ENCODE results near the gene TENM3.
"Not testable (repeated sequence)": the region's sequence is repeated elsewhere in the genome, so short reads cannot be mapped to it uniquely, and the experiment has no call there.

TENM3 gene

DNA sequence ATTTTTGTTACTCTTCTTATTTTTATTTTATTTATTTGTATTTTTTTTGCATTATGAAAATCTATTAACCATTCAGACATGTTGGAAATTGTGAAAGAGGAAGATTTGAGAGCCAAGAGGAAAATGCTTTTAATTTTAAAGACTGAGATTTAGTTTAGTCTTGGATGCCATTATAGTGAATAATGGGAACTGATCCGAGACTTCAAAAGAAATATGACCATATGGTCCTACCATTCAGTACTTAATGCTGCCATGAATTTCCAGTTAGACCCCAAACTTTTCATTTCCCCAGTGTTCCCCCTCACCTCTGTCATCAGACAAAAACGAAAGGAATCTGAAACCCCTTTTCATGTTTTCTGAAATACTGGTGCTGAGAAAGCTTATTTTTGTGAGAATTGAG is 95.5 kb downstream of the TENM3 start:
- DNase-seq (ENCODE audit: low spot score), result no peak

DNA sequence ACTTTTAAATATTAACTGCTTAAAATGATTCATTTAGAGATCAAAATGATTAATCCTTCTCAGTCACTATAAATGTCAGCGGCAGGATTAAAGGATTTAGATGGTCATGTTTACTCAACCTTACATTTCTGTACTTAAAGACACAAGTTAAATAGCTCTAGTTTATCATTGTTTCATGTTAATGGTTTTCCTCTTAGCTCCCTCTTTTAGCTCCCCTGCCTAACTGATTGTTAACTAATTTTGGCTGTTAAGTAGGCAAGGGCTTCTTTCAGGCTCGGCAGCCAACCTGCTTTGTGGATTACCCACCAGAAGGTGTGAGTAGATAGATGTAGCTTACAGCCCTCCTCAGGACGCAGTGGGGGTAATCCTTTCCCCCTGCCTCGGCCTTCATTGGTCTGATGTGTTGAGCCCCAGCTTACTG is 96.0 kb downstream of the TENM3 start:
- no peak for DNase-seq (ENCODE audit: low spot score)

- no peak for DNase-seq (ENCODE audit: low spot score)
Measured at GRCh38 chr4:182343453-182343852, 100.3 kb downstream of the TENM3 start.

DNA sequence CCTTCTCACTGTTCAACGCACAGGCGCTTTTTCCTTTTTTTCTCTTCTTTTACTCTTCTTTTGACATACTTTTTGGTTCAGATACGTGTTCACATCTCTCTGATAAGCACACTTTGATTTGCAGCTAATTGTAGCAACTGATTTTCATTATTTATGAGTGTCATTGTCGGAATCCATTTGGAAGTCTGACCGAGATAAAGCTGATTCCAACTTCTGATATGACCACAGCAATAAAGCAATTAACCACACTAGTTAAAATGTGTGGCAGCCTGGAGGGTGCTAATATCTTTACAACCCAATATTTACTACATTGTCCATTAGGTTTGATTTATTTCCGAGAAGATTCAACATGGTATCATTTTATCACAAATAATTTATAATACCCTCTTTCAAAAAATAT is 101.8 kb downstream of the TENM3 start:
- no peak for DNase-seq (ENCODE audit: low spot score)

DNA sequence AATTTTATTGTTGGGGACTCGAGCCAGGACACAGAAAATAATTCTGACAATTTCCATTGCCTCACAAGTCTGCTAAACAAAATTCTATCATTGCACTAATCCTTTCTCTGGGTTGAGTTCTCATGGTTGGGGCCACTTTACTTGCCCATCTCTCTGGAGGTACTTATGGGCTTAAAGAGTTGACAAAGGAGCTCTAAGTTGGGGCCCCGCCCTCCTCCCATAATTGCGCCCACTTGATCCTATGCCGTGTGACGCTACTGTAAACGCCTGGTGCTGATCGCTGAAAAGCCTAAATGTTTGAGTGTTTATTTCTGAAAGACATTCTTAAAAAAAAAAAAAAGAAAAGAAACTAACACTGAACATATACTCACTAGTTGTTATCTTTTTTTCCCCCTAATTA is 103.0 kb downstream of the TENM3 start:
- DNase-seq (ENCODE audit: low spot score), result no peak

DNA sequence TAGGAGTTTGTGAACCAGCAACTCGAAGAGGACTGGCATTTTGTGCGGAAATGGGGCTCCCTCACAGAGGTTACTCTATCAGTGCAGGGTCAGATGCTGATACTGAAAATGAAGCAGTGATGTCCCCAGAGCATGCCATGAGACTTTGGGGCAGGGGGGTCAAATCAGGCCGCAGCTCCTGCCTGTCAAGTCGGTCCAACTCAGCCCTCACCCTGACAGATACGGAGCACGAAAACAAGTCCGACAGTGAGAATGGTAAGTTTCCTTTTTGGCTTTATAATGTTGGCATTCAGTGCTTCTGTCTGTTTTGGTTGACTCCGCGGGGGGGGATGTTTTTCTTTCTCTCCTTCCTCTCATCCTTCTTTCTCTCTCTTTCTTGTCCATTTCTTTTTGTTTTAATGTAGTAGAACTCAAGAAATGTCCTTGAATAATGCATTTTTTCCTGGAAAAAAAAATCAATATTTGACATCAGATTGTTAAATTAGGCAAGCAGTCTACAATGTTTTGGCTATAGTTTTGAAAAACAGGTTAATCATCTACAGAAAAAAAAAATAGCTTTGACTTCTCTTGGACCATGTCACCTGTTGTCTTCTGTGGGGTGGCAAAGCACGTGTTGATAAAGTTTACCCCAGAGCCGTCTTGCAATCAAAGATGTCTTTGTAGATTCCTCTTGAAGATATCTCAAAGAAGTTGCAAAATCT is 103.6 kb downstream of the TENM3 start:
- DNase-seq (ENCODE audit: low spot score), result no peak

- no peak for DNase-seq (ENCODE audit: low spot score)
Measured at GRCh38 chr4:182348779-182349326, 105.7 kb downstream of the TENM3 start.

DNA sequence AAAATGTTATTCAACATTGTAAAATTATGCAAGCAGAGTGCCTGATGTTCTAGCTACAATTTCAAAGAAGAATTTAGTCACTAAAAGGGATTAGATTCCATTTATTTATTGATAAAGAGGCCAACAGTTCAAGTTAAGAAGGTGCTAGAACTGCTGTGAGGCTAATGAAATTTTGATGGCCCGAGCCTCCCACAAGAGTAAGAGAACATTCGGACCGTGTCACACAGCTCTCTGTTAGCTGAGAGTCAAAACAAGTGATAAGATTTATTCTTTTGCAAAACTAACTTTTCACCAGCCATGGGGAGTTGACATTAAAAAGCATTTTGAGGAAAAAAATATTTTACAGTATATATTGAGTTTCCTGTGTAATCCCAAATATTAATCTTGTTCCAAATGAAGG is 106.8 kb downstream of the TENM3 start:
- no peak for DNase-seq (ENCODE audit: low spot score)

GRCh38 chr4:182351485-182351884 is 108.3 kb downstream of the TENM3 start:
- DNase-seq (ENCODE audit: low spot score), result no peak

- no peak for DNase-seq (ENCODE audit: low spot score)
Measured at GRCh38 chr4:182354106-182354505, 110.9 kb downstream of the TENM3 start.

DNA sequence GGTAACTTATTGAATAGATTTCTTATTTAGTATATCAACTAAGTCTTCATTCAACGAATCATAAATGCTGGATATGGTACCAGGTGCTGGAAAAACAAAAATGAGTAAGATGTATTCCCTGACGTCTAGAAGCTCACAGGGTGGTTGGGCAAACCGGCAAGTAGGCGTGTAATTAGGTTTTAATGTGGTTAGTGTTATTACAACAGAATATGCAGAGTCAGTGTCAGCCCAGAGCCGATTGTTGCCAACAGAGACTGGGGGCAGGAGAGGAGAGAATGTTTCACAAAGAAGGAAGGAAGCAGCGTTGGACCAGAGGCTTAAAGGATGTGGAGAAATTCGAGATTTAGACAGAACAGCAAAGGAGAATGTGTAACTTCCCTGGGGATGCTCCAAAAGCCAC is 111.7 kb downstream of the TENM3 start:
- DNase-seq (ENCODE audit: low spot score), result no peak

DNA sequence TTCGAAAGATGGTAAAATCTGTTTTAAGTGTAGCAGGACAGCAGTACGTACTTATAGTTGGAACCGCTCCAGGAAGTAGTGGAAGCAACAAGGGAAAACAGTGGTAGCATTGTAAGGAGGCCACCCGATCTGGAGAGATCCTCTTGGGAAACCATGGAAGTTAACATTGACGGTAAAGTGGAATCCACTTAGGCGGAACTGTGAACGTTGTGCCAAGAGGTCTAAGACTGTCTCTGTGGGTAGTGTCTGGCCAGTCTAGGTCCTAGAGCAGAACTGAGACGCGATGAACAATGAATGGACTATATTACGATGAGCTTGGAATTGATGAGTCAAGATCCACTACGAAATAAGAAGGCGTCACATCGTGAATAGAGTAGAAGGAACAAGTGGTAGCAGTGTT is 124.0 kb downstream of the TENM3 start:
- DNase-seq (ENCODE audit: low spot score), result no peak

GRCh38 chr4:182369211-182369610 is 126.0 kb downstream of the TENM3 start:
- DNase-seq (ENCODE audit: low spot score), result no peak

- no peak for DNase-seq (ENCODE audit: low spot score)
Measured at GRCh38 chr4:182370491-182370890, 127.3 kb downstream of the TENM3 start.

- no peak for DNase-seq (ENCODE audit: low spot score)
Measured at GRCh38 chr4:182380771-182381181, 137.6 kb downstream of the TENM3 start.

- no peak for DNase-seq (ENCODE audit: low spot score)
Measured at GRCh38 chr4:182382941-182383340, 139.7 kb downstream of the TENM3 start.

DNA sequence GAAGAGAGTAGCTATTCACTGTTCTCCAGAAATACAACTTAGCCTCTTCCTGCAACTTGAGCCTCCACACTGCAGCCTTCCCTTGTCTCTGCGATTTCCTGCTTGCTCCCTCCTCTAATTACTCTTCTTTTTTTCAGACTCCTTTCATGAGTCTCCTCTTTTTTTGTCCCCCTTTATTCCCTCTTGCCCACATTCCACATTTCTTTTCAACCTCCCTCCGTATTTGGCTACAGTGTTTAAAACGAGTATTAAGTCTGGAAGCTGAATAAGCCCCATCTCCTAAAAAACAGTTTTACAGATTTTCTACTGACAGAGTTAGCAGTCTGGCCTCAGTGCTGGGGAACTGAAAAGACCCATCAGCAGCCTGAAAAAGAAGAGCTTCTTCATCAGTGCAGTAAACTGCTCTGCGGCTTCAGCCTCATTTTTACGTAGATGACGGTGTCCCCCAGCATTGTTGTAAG is 141.5 kb downstream of the TENM3 start:
- DNase-seq (ENCODE audit: low spot score), result no peak

GRCh38 chr4:182385897-182386296 is 142.7 kb downstream of the TENM3 start:
- no peak for DNase-seq (ENCODE audit: low spot score)

- not testable (repeated sequence) for DNase-seq (ENCODE audit: low spot score)
Measured at GRCh38 chr4:182386576-182386975, 143.4 kb downstream of the TENM3 start.

- no peak for DNase-seq (ENCODE audit: low spot score)
Measured at GRCh38 chr4:182391111-182391684, 148.0 kb downstream of the TENM3 start.

DNA sequence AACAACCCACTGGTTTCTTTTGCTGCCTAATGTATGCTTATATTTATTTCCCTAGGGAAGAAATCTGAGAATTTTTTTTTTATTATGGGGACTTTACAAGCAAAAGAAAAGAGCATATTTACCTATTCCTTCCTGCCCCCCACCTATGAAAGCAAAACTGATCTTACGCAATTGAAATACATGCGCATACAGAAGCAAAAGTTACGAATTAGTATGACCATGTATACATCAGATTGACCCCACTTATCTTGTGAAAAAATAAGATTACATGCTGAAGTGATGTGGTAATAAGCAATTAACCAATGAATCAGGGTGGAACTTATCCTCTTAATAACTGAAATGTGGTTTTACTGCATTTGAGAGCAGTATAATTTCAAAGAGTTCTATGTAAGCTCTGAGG is 151.0 kb downstream of the TENM3 start:
- no peak for DNase-seq (ENCODE audit: low spot score)

DNA sequence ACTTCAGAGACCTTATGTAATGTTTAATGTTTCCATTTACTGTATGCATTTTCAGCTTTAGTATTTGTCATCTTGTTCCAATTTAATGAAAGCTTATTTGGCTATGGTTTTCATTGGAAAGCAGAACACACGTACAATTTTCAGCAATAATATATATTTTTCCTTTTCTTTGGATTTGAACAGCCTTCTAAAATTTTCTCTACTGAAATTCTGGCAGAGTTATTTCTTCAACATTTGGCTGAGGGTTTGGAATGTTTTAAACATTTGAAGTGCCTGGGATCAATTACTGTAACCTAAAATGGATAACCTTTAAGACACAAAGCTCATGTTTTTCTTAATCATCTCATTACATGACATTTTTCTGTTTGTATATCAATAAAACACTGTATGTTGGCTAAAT is 156.9 kb downstream of the TENM3 start:
- no peak for DNase-seq (ENCODE audit: low spot score)

GRCh38 chr4:182400790-182401189 is 157.6 kb downstream of the TENM3 start:
- DNase-seq (ENCODE audit: low spot score), result no peak

GRCh38 chr4:182404376-182404775 is 161.2 kb downstream of the TENM3 start:
- no peak for DNase-seq (ENCODE audit: low spot score)
